ENCODE measurements around the gene PHRF1.

Gene PHRF1

DNA sequence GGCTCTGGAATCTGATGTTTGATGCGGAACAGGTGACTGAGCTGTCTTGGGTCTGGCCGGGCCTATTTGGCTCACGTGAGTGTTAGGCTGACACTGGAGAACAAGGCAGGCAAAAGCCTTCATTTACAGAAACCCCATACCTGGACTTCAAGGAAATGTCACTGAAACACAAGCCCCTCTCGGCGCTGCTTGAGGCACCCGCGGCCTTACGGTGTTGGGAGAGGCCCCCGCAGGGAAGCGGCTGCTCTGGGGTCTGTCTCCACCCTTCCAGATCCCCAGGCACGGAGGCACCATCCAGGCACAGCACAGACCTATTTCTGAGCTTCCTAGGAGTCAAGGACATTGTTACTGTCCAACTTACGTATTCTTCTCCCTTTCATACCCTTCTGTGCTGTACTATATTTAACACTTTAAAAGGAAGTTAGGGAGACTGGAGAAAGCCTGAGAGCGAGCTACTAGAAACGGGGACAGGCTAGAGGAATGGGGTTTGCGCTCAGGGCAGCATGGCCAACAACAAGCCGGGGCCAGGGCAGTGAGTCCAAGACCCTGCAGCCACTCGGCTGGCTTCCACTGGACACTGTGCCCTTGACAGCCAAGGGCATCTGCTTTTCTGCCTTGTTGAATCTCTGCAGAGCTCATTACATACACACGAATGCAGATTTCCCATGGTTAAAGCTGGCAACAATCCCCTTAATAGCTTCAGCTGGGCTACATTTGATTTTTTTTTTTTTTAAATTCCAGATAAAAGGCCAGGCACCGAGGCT lies 84.6 kb downstream of the PHRF1 start:
- no peak for DNase-seq
